H1 (cell line): Measurements from ENCODE around the gene RGS14. TPM values are rescaled to one million over a fixed set of nuclear protein-coding genes. Genes with fewer than 3 reads are reported as not detected.

Experiments
- CEBPB ChIP-seq: IDR thresholded peaks from 2 replicates; pipeline ENCODE4 v1.6.1; 2012; ENCODE audit warnings: low read depth, low read length
- RAD21 ChIP-seq, 2 experiments: IDR thresholded peaks in 1 of 2; conservative IDR thresholded peaks in 1 of 2; 2 replicates each; pipeline ENCODE4 v1.6.1; 2011; ENCODE audit warnings: low read depth in 2 of 2, low read length in 2 of 2, improper control_type of control experiment in 1 of 2, inconsistent platforms in 1 of 2, mild to moderate bottlenecking in 1 of 2, moderate library complexity in 1 of 2
- SAP30 ChIP-seq: fragments of 300-600 bp; sonication (generic); IDR thresholded peaks from 2 replicates; pipeline ENCODE4 v1.7.1; 2012; ENCODE audit warnings: low read length, moderate library complexity, mild to moderate bottlenecking, inconsistent platforms; ENCODE audit not compliant: insufficient read depth, insufficient replicate concordance
- SP2 ChIP-seq: IDR thresholded peaks from 2 replicates; pipeline ENCODE4 v1.6.1; 2012; ENCODE audit warnings: mild to moderate bottlenecking, low read length, inconsistent platforms
- TBP ChIP-seq: IDR thresholded peaks from 2 replicates; pipeline ENCODE4 v1.6.1; 2011; ENCODE audit warnings: low read depth, low read length, improper control_type of control experiment
- polyA plus RNA-seq, 7 experiments: library from polyadenylated mRNA; depleted of rRNA in 3 of 7; stranded (reverse) in 5 of 7; unstranded in 2 of 7; fragments of >200 nt in 5 of 7; fragments of 200-250 nt in 2 of 7; gene quantifications; 1 replicate in 5 of 7; 2 replicates in 1 of 7; 4 replicates in 1 of 7; pipeline versions ENCODE4 v1.2.1 to v1.2.3, GENCODE V29; 2011 to 2013; ENCODE audit warnings: missing spikeins in 2 of 7, mixed read lengths in 2 of 7
- total RNA-seq: library from RNA; stranded (reverse); fragmentation: NEBNext Ultra II Directional; extraction: Animal tissue kit (Norgen Biotek cat#: 25700); gene quantifications from 2 replicates; pipeline ENCODE4 v1.2.1, GENCODE V29; 2021
- TF ChIP-seq, protein P1 (sequence below): IDR thresholded peaks from 2 replicates; pipeline ENCODE4 v1.6.1; 2012; ENCODE audit warnings: inconsistent platforms
- TF ChIP-seq, protein P2 (sequence below): IDR thresholded peaks from 2 replicates; pipeline ENCODE4 v1.6.1; 2012; ENCODE audit warnings: inconsistent platforms

Gene RGS14
- total and polyA plus RNA-seq, 2 of the 8 experiments (the other 6 are each of a cell fraction or from before 2014, with no cell fraction given), result 24.4 to 46.1 TPM

DNA sequence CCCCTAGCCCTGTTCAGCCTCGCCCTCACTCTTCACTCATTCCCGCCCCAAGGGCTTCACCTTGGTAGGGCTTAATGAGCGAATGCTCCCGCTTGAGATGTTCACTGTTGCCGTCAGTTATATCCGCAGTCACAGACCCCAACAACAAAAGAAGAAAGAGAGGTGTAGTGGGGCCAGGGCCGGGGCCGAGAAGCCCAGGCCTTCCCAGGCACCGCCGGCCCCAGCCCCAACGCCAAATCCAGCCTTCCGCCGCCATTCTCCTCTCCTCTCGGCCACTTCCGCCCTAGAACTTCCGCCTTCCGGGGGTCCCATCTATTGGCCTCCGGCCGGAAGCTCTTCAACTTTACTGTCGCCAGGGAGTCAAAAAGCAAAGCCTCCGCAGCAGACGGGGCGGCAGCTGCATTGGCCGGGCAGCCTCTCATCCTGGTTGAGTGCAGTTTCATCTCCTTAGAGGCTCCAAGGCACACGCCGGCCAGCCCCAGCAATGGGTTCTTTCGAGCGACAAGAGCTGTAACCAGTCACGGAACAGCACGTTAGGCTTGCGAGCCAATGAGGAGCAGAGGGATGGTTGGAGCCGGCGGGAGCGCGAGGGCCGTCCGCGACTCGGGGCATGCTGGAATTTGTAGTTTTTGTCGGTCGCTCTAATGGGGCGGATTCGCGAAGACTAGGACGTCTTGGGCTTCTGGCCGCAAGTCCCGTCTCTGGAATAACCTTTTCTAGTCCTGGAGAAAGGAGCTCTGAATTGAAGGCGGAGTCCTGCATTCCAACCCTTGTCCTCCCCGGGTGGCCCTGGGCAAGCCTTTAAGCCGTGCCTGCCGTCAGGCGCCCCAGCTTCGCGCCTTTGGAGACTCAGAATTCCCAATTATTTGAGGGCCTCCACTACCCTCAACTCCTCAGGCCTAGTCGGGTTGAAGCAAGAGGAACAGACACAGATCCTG, 6.1 kb upstream of the RGS14 start, which contains the start of gene LMAN2 (continued):
- TF ChIP-seq, protein P1, sequence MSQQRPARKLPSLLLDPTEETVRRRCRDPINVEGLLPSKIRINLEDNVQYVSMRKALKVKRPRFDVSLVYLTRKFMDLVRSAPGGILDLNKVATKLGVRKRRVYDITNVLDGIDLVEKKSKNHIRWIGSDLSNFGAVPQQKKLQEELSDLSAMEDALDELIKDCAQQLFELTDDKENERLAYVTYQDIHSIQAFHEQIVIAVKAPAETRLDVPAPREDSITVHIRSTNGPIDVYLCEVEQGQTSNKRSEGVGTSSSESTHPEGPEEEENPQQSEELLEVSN, result peak; percentile 63
- TF ChIP-seq SAP30 (peak; percentile 19), RAD21 (IDR thresholded peaks at IDR 0.05 in 1 of 2, conservative IDR thresholded peaks at IDR 0.05 in 1 of 2; ENCODE audit: low read depth in 2 of 2, low read length in 2 of 2) (no peak), CEBPB (no peak), SP2 (peak; percentile 75), TBP (peak; percentile 20; the same call in 1 of the 2 replicates)
- TF ChIP-seq, protein P2, sequence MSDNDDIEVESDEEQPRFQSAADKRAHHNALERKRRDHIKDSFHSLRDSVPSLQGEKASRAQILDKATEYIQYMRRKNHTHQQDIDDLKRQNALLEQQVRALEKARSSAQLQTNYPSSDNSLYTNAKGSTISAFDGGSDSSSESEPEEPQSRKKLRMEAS, result peak; percentile 64; the same call in 1 of the 2 replicates
